Panc1 (cell line): ENCODE measurements around the gene C3orf62. TPM values are rescaled to one million over a fixed set of nuclear protein-coding genes. Genes with fewer than 3 reads are reported as not detected.
A peak's percentile ranks its signal among the peaks of the same experiment; 100 is the strongest.
"Not testable (repeated sequence)": the region's sequence is repeated elsewhere in the genome, so short reads cannot be mapped to it uniquely, and the experiment has no call there.

Source experiments
- ATAC-seq: fragments of 200-7000 bp; cut with Tn5 transposase; 2 replicates; pipeline ENCODE4 v1.9.1; 2020; ENCODE audit warnings: mild to moderate bottlenecking, moderate library complexity
- BruUV-seq: library from RNA; stranded (reverse); fragments of 400-500 nt; replicated peaks from 2 replicates; lab custom pipeline; 2021; lab: Mats Ljungman, UMichigan
- CTCF ChIA-PET: fragments of 300-600 bp; sonication (Branson Sonifier 250); formaldehyde crosslinking; loops from one replicate; lab custom pipeline; 2022; ENCODE audit warnings: antibody characterized with exemption; lab: Charles Lee
- POLR2A ChIA-PET: fragments of 300-600 bp; sonication (Branson Sonifier 250); formaldehyde crosslinking; loops from one replicate; lab custom pipeline; 2022; ENCODE audit warnings: antibody characterized with exemption; lab: Charles Lee
- DNase-seq: peaks from one replicate; pipeline ENCODE4 v3.0.0-alpha.2; 2010; ENCODE audit warnings: low read depth, low spot score
- H3K27ac ChIP-seq: 2 replicates; pipeline ENCODE4 v1.5.1; 2011; ENCODE audit warnings: mild to moderate bottlenecking, low read length, inconsistent platforms
- H3K27me3 ChIP-seq: fragments of 200-500 bp; sonication (Bioruptor generic); 2 replicates; pipeline ENCODE4 v1.6.0; 2014; ENCODE audit warnings: low read length, inconsistent platforms; ENCODE audit not compliant: control insufficient read depth, insufficient read depth
- H3K36me3 ChIP-seq: fragments of 200-500 bp; sonication (Bioruptor generic); 2 replicates; pipeline ENCODE4 v1.5.1; 2014; ENCODE audit warnings: inconsistent platforms, mild to moderate bottlenecking, low read length, moderate library complexity; ENCODE audit not compliant: control insufficient read depth, insufficient read depth
- H3K4me1 ChIP-seq: 2 replicates; pipeline ENCODE4 v1.5.1; 2011; ENCODE audit warnings: inconsistent platforms, mild to moderate bottlenecking, low read length, moderate library complexity; ENCODE audit not compliant: control insufficient read depth, insufficient read depth
- H3K4me3 ChIP-seq, 2 experiments: 2 replicates each; pipeline ENCODE4 v1.5.1; 2011 to 2012; ENCODE audit warnings: low read depth in 2 of 2, low read length in 2 of 2, mild to moderate bottlenecking in 2 of 2, inconsistent platforms in 1 of 2, moderate library complexity in 1 of 2
- H3K9me3 ChIP-seq: fragments of 200-500 bp; sonication (Bioruptor generic); 2 replicates; pipeline ENCODE4 v1.5.1; 2014; ENCODE audit warnings: low read depth, mild to moderate bottlenecking, inconsistent platforms, low read length, moderate library complexity; ENCODE audit not compliant: control insufficient read depth, insufficient read depth
- CTCF ChIP-seq: fragments of 450-650 bp; IDR thresholded peaks from 2 replicates; pipeline ENCODE4 v1.5.1; 2017; ENCODE audit warnings: mild to moderate bottlenecking
- POLR2AphosphoS5 ChIP-seq: IDR thresholded peaks from 2 replicates; pipeline ENCODE4 v1.6.1; 2012; ENCODE audit warnings: mild to moderate bottlenecking, low read depth, low read length, moderate library complexity
- REST ChIP-seq, 2 experiments: IDR thresholded peaks; 2 replicates each; pipeline ENCODE4 v1.6.1; 2011 to 2012; ENCODE audit warnings: low read depth in 2 of 2, control low read depth in 1 of 2, low read length in 1 of 2, mild to moderate bottlenecking in 1 of 2, moderate library complexity in 1 of 2; ENCODE audit not compliant: insufficient read depth in 1 of 2
- SIN3A ChIP-seq: IDR thresholded peaks from 2 replicates; pipeline ENCODE4 v1.6.1; 2012; ENCODE audit warnings: low read depth, mild to moderate bottlenecking, low read length, moderate library complexity, borderline replicate concordance; ENCODE audit not compliant: insufficient read depth
- TCF7L2 ChIP-seq: IDR thresholded peaks from 2 replicates; pipeline ENCODE4 v1.6.1; 2011; ENCODE audit warnings: mild to moderate bottlenecking, low read depth, low read length, inconsistent platforms
- in situ Hi-C: cut with HindIII; loops from 2 replicates; pipeline ENCODE4 v1.10.0; 2016; ENCODE audit warnings: low sequenced_read_pairs, low pct_unique_long_range_greater_than_20kb
- intact Hi-C: fragments of 100-400 bp; cut with micrococcal nuclease; formaldehyde crosslinking; loops from one replicate; pipeline ENCODE4 v1.10.0; 2022; ENCODE audit not compliant: unreplicated experiment
- total RNA-seq: library from RNA; stranded (reverse); gene quantifications from one replicate; pipeline ENCODE4 v1.2.1, GENCODE V29; 2021; ENCODE audit not compliant: unreplicated experiment

The C3orf62 gene
- total RNA-seq, 1 experiment from 2014 or later = 2.3 TPM

GRCh38 chr3:49244581-49245205 lies 32.3 kb downstream of the C3orf62 start:
- no peak overlapping the region for H3K27ac ChIP-seq
- ATAC-seq (0 out of 2 replicates have a peak, but pooled peaks have one; percentile 30), DNase-seq (no peak)
- ChIA-PET CTCF (no interaction called here), POLR2A (interaction anchor here (0.7 kb wide), 1 partner anchor 26 kb away, joined by 3 read pairs; no protein-coding TSS in a partner anchor)
- no peaks in the 10 kb centered on the region for H3K4me1 ChIP-seq
- BruUV-seq = no TSS peak
- in situ Hi-C loops = no loop called here
- no peak overlapping the region for H3K4me3 ChIP-seq
- no peaks in the 10 kb centered on the region for H3K9me3 ChIP-seq
- intact Hi-C loops = no loop called here
- no peaks in the 10 kb centered on the region for H3K36me3 ChIP-seq
- no peak for TF ChIP-seq REST (IDR thresholded peaks at IDR 0.05; ENCODE audit: insufficient read depth in 1 of 2, low read depth in 2 of 2, low read length in 1 of 2)
- TF ChIP-seq POLR2AphosphoS5 = no peak
- TF ChIP-seq TCF7L2 = no peak
- no peak for TF ChIP-seq CTCF
- no peak for TF ChIP-seq SIN3A
- no peaks in the 10 kb centered on the region for H3K27me3 ChIP-seq

GRCh38 chr3:49240091-49240490 lies 36.9 kb downstream of the C3orf62 start:
- H3K4me3 ChIP-seq, POLR2A ChIA-PET, BruUV-seq, H3K27ac ChIP-seq, H3K9me3 ChIP-seq, H3K4me1 ChIP-seq, ATAC-seq, in situ Hi-C loops, H3K27me3 ChIP-seq, intact Hi-C loops, H3K36me3 ChIP-seq, CTCF ChIA-PET, DNase-seq: not testable (repeated sequence)

GRCh38 chr3:49238274-49239127 lies 38.5 kb downstream of the C3orf62 start:
- no peak for DNase-seq

More at GRCh38 chr3:49238274-49239127, 38.5 kb downstream of the C3orf62 start:
- ChIA-PET POLR2A (no interaction called here), CTCF (no interaction called here)
- Histone ChIP-seq H3K36me3 (no peaks in the 10 kb centered on the region), H3K9me3 (no peaks in the 10 kb centered on the region), H3K4me3 (no peak overlapping the region), H3K4me1 (no peaks in the 10 kb centered on the region), H3K27ac (no peak overlapping the region), H3K27me3 (no peaks in the 10 kb centered on the region)
- TF ChIP-seq POLR2AphosphoS5 = no peak
- no peak for TF ChIP-seq REST (IDR thresholded peaks at IDR 0.05; ENCODE audit: insufficient read depth in 1 of 2, low read depth in 2 of 2, low read length in 1 of 2)
- TF ChIP-seq TCF7L2 = no peak
- TF ChIP-seq CTCF = no peak
- no peak for TF ChIP-seq SIN3A
- in situ Hi-C loops = no loop called here
- no peak for ATAC-seq
- intact Hi-C loops = no loop called here
- no TSS peak for BruUV-seq
